ENCODE results near the gene KRTAP16-1.

Gene KRTAP16-1

GRCh38 chr17:41327411-41328120 is 18.5 kb upstream of the KRTAP16-1 start:
- no peak for TF ChIP-seq CTCF (IDR thresholded peaks at IDR 0.05; ENCODE audit: low read depth, low read length)
- DNase-seq (ENCODE audit: extremely low read depth, low read depth) = no peak

DNA sequence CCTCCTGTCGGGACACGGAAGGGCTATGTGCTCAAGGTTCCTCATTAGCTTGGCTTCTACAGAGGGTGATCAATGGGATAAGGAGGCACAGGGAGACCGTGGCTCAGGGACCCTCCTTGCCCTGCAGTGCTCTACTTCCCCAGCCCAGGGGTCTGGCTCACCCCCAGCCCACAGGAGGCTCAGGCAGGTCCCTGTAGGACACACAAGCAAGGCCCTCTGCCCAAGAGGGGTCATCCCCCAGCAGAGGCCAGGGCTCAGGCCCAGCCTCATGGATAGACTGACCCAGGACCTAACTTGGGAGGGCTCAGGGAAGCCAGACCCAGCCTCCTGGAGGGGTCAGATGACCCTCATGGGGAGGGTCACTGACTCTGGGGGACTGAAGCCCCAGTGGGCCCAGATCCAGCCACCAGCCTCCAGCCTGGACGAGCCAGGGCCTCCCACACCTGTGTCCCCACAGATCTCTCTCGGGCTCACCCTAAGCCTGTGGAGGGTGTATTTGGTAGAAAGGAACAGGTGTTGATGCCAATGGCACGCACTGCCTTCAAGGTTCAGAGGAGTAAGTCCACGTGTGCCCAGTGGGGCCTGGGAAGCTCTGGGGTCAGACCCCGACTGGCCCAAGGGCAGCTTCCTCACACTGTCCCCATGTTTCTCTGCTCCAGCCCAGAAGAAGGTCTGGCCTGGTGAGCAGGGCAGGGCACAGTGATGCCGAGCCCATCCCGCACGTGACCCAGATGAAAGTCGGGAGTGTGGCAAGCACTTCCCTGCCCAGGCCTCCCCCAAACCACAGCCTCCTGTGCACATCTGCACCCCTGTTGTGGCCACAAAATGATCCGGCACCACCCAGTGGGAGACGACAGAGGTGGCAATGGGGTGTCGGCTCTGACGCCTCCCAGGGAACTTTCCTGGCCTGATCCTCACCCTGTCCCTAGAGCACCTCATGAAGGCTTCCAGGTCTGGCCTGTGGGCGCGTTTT is 17.4 kb upstream of the KRTAP16-1 start:
- no peak for DNase-seq (ENCODE audit: extremely low read depth, low read depth)
- no peak for TF ChIP-seq CTCF (IDR thresholded peaks at IDR 0.05; ENCODE audit: low read depth, low read length)

GRCh38 chr17:41325611-41326010 is 16.5 kb upstream of the KRTAP16-1 start:
- TF ChIP-seq CTCF (IDR thresholded peaks at IDR 0.05; ENCODE audit: low read depth, low read length) = no peak
- DNase-seq (ENCODE audit: extremely low read depth, low read depth) = no peak

DNA sequence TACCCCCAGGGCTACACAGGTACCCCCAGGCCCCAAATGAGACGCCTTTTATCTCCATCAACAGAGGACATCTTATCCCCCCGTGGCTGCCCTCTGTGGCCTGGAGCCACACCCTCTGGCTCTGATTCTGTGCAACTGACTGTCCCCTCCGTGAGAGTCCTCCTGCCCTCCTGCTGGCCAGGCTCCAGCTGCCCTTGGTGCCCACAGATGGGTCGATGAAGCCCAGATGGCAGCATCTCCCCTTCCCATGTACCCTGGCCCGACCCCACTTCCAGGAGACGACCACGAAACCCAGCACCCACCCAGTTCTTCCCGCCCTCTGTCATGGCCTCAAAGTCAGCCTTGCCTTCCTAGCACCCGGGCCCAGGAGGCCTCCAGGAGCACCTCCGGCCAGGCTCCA is 16.0 kb upstream of the KRTAP16-1 start:
- TF ChIP-seq CTCF (IDR thresholded peaks at IDR 0.05; ENCODE audit: low read depth, low read length) = no peak
- DNase-seq (ENCODE audit: extremely low read depth, low read depth) = no peak

DNA sequence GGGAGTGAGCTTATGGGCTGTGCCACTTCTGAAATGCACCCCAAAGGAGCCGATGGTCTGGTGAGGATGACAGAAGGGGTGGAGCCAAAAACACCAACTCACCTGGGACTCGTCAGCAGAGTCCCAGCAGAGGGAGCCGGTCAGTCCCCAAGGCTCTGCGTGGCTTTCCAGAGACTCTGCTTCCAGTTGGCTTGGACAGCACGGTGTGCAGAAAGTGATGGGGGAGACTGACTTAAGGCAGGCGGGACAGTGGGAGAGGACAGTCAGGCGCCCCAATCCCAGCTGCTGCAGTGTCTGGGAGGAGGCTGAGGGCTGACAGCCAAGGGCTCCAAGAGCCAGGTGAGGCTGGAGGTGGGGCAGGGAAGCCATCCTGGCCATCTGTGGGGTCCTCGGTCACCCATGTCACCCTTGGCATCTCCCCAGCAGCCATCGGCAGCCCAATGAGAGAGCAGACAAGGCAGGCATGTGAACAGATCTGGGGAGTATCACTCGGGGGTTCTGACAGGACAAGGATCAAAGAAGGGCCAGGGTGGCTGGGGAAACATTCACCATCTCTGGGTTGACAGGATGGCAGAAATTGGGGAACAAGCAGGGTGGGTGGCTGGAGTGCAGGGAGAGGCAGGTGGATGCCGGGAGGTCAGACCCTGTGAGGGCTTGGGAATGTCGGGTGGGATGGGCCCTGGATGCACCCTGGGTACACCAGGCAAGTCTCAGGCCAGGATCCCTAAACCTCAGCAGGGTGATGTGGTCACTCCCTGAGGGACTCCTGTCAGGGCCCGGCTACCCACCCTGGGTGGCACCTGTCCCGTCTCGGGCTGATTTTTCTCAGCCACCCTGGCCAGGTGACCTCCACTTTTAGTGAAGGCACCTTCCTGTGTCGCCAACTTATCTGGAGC is 15.3 kb upstream of the KRTAP16-1 start:
- TF ChIP-seq CTCF (IDR thresholded peaks at IDR 0.05; ENCODE audit: low read depth, low read length) = peak; percentile 5; the same call in 1 of the 2 replicates
- DNase-seq (ENCODE audit: extremely low read depth, low read depth) = no peak

GRCh38 chr17:41322903-41323895 is 14.1 kb upstream of the KRTAP16-1 start:
- TF ChIP-seq CTCF (IDR thresholded peaks at IDR 0.05; ENCODE audit: low read depth, low read length) = no peak
- no peak for DNase-seq (ENCODE audit: extremely low read depth, low read depth)

Data from AG09319 (cell line).